ENCODE data around the gene POGZ.

DNA sequence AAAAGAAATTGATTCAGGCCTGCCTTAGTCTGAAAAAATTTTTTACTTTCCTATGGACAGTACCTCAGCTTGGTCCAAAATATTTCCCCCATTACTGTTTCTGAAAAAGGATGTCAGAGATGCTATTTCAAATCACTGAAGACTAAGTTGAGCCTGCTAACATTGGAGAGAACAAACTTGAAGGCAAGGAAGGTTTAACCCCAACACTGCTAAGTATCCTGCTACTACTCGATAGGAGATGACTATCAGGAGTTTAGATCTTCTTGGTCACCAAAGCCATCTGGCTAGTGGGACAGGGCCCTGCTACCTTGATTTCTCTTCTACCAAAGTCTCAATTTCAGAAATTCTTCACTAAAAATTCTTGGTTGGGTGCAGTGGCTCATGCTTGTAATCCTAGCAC, 22.7 kb upstream of the POGZ start:
- no peak for TF ChIP-seq FOSL2 (IDR thresholded peaks at IDR 0.05)
- no peak for TF ChIP-seq FOSL2 (CRISPR knock-in tag; IDR thresholded peaks at IDR 0.05)
- TF ChIP-seq, protein P1, sequence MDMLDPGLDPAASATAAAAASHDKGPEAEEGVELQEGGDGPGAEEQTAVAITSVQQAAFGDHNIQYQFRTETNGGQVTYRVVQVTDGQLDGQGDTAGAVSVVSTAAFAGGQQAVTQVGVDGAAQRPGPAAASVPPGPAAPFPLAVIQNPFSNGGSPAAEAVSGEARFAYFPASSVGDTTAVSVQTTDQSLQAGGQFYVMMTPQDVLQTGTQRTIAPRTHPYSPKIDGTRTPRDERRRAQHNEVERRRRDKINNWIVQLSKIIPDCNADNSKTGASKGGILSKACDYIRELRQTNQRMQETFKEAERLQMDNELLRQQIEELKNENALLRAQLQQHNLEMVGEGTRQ (IDR thresholded peaks at IDR 0.05), result no peak
- TF ChIP-seq ESRRA (IDR thresholded peaks at IDR 0.05; ENCODE audit: borderline replicate concordance, low read length), result no peak
- TF ChIP-seq, protein P2, sequence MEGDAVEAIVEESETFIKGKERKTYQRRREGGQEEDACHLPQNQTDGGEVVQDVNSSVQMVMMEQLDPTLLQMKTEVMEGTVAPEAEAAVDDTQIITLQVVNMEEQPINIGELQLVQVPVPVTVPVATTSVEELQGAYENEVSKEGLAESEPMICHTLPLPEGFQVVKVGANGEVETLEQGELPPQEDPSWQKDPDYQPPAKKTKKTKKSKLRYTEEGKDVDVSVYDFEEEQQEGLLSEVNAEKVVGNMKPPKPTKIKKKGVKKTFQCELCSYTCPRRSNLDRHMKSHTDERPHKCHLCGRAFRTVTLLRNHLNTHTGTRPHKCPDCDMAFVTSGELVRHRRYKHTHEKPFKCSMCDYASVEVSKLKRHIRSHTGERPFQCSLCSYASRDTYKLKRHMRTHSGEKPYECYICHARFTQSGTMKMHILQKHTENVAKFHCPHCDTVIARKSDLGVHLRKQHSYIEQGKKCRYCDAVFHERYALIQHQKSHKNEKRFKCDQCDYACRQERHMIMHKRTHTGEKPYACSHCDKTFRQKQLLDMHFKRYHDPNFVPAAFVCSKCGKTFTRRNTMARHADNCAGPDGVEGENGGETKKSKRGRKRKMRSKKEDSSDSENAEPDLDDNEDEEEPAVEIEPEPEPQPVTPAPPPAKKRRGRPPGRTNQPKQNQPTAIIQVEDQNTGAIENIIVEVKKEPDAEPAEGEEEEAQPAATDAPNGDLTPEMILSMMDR (IDR thresholded peaks at IDR 0.05), result no peak
- TF ChIP-seq SREBF2 (IDR thresholded peaks at IDR 0.05), result no peak
- TF ChIP-seq POLR2A (IDR thresholded peaks at IDR 0.05; ENCODE audit: low read length), result no peak
- TF ChIP-seq BHLHE40 (IDR thresholded peaks at IDR 0.05; ENCODE audit: low read depth, low read length), result no peak
